GM18873 (cell line): ENCODE results near the gene CTRB1.
"Not testable (repeated sequence)": the region's sequence is repeated elsewhere in the genome, so short reads cannot be mapped to it uniquely, and the experiment has no call there.

ENCODE experiments used
- ATAC-seq: cut with Tn5 transposase; IDR thresholded peaks from one replicate; pipeline ENCODE4 v1.9.1; 2021; ENCODE audit warnings: mild to moderate bottlenecking, moderate library complexity, moderate number of reproducible peaks; ENCODE audit not compliant: unreplicated experiment, low FRiP score

CTRB1 gene

DNA sequence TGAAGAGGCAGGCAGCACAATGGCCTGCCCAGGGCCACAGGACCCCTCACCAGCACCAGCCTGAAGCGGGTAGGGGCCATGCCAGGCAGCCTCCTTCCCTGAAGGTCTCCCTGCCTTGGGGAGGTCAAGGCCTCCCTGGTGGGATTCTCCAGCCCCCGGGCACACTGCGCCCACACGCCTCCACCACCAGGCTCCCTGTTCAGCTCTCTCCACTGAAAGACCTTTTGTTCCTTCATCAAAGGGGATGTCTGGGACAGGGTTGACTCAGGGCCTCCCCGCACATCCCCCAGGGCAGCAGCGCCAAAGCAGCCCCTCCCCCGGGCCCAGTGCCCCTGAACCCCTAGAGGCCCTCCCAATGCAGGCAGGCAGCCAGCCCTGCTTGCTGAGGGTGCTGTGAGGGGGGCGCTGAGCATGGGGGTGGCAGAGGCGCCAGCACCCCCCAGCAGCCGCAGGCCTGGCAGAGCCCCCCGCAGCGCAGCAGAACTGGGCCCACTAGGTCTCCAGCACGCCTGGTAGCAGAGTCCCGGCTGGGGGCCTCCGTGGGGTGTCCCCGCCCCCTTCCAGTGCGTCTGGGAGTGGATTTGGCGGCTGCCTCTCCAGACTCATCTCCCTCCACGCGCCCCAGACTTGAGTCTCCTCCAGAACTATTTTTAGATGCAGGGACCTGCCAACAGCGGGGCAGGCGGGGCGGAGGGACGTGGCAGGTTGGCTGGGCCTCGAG lies 19.5 kb downstream of the CTRB1 start:
- ATAC-seq, result no peak

DNA sequence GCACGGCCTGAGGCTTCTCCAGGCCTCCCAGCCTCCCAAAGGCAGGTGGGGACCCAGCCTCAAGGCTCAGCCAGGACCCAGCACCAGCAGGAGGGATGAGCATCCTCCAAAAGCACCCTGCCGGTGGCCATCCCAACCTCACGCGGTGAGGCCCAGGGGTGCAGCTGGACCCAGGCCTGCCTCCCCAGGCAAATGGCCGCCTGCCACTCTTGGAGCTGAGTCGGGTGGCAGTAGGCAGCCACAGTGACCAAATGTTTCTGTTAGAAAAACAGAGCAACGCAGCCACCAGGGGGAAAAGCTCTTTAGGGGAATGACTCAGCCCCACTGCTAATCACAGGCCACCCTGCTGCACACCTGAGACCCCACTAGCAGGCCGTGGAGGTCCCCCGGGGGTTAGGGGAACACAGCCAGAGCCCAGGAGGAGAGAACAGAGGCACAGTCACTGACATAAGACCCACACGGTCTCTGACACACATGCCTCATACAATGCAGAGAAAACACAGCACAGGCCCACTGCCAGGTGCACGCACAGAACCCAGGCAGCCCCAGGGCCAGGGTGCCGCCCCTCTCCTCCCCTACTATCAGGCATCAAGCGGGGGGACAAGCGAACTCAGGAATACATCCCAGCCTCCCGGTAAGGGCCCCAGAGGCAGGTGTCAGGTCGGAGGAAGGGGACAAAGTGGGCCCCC lies 20.2 kb downstream of the CTRB1 start:
- ATAC-seq, result no peak

DNA sequence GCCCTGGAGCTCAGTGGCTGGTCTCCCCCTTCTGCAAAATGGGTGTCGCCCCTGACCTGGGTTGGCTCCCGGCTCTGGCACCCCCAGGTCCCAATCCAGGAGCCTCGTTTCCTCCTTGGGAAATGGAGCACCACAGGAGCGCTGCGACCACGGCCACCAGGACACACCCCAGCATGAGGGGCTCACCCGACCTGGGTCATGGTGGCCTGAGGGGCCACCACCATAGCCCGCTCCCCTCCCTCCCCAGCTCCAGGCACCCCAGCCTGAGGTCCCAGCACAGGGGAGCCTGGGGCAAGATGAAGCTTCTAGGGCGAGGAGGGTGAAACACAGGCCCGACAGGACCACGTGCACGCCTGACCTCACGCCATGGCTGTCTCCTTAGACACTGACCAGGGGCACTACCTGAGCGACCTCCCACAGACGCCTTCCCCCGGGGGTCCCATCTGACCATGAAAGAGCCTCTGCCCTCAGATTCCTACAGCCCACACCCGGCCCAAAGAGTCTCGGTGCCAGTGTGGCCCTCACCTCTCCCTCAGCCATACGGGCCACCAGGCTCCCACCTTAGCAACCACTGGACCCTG lies 20.8 kb downstream of the CTRB1 start:
- ATAC-seq, result no peak

DNA sequence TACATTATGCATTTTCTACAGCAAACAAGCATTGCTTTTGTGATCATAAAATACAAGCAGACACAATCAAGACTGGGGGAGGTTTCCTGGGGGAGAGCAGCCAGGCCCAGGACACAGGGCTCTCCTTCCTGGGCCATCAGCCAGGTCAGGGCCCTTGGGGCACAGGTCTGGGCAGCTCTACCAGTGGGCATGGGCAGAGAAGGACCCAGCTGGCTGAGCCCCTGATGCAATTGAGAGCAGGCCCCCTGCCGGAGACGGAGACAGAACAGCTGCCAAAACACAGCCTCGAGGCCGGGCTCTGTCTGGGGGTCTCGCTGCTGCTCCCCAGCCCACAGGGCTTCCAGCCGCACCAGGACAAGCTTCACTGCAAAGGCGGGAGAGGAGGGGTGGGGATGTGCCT lies 21.8 kb downstream of the CTRB1 start:
- ATAC-seq, result not testable (repeated sequence)

DNA sequence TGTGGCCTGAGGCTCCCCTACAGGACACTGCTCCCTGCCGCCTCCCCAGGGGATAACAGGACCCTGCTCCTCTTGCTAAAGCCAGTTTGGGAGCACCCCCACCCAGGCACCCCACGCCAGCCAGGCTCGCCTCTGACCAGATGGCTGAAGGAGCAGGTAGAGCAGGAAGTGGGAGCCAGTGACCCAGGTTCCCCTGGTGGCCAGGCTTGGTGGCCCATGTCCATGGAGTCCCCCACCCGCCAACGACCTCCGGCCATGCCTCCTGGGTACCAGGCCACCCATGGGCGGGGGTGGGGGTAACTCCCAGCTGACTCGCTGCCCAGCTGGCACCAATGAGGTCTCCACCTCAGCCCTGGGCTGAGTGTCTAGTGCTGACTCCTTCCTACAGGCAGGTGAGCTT lies 22.6 kb downstream of the CTRB1 start:
- no peak for ATAC-seq

DNA sequence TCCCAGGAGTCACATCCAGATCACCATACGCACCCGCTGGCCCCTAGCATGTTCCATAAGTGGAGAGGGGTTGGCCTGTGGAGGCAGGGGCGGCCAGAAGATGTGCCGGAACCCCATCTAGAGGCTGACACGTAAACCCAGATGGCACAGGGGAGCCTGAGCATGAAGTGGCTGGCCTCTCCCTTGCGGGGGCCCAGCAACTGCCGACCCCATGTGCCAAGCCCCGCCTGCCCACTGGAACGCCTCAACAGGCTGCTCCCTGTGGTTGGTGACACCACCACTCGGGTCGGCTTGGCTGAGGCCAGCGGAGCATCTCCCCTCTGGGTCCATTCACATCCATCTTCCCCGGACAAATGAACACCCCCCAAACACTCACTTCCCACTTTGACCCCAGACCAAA lies 23.2 kb downstream of the CTRB1 start:
- ATAC-seq, result no peak

DNA sequence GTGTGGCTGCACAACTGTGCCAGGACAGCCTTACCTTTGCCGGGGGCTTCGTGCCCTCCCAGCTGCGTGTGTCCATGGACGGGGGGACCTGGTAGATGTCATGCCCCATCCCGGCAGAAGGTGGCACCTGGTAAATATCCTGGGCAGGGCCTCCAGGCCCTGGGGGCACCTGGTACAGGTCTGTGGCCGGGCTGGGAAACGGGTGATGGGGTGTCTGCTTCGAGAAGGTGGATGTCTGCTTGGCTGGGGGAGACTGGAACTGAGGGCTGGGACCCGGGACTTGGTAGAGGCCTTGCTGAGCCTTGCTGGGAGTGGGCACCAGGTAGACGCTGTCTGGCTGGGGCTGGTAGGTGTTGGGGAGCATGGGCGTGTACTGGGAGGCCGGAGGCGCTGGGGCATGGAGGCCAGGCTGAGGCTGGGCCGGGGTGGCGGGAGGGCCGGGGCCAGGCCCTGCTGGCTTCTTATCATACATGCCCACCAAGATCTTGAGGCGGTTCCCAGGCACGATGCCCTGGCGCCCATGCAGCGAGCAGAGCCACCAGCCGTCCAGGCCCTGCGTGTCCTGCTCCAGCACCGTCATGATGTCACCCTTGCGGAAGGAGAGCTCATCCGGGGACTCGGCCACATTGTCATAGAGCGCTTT lies 23.8 kb downstream of the CTRB1 start:
- ATAC-seq, result not testable (repeated sequence)

DNA sequence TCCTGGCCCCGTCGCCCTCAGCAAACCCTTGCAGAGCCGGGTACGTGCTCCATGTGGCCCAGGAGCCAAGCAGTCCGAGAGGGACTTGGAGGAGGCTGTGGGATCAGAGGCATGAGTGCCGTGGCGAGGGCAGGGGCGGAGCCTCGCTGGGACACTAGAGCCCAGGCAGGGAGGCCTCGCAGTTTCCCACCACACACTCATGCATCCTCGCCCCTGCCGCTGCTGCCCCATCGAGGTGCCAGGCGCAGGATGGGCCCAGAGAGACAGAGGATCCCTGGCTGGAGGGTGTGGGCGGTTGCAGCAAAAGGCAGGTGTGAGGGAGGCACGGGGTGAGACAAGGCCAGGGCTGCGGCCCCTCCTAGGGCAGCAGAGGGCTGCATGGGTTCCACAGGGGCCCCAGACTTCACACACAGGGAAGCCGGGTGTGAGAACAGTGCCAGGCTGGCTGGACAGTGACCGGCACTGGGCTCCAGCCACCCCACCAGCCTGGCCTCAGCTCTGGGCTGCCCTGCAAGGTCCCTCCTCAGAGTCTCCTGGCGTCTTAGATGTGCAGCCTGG lies 25.0 kb downstream of the CTRB1 start:
- no peak for ATAC-seq

DNA sequence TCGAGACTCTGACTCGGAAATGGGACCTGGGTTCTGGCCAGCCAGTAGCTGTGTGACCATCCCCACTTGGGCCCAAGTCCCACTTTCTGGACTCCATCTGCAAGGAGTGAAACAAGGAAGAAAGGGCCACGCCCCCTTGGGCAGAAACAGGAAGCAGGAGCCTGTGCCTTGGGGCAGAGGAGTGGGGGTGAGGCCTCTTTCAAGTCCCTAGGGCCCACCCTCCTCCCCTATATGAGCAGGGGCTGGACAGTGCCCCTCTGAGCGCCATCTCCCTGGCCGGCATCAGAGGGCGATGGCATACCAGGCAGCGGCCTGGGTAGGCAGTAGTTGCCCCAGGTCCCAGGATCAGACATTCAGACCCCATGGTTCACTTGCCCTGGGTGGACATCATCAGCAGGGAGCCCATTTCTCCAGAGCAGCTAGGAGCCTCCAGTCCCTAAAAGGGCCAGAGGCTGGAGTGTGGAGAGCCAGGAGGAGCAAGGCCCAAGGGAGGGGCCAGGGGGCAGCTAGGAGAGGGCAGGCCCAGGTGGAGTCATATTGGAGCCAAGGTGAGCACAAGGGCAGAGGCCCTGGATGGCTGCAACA lies 25.5 kb downstream of the CTRB1 start:
- ATAC-seq, result no peak

DNA sequence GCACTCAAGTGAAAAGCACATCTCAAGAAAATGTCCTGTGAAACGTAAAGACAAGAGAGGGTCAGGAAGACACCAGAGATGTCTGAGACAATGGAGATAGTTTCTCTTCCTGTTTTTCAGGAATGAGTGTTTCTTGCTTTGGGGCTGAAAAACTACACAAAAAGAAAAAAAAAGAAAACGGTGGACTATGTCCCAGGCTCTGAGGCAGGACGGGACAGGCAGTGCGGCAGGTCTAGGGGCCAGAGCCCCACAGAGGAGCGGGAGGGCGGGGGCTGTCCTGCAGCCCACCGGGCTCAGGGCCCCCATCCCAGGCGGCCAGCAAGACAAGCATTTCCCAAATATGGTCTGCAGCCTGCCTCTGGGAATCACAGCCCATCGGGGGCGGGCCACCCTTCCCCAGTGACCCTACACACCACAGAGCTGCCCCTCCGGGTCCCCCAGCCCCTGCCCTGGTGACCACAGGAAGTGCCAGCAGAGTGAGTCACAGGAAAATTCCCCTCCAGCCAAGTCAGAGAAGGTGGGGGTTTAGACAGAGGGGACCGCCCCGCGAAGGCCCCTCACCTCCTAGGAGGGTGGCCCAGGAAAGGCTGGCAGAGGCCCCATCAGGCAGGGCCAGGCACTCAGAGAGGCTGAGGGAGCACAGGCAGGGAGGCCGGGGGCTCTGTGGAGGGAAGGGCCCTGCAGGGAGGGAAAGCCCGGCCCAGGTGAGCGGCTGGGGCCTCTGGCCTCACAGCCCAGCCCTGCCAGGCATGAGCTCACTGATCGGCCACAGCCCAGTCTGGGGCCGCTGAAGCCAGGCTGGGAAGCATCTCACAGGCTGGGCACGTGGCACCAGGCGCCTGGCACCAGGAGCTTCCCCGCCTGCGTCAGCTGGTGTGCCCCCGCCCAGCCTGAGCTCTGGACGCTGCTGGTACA lies 26.3 kb downstream of the CTRB1 start:
- no peak for ATAC-seq

DNA sequence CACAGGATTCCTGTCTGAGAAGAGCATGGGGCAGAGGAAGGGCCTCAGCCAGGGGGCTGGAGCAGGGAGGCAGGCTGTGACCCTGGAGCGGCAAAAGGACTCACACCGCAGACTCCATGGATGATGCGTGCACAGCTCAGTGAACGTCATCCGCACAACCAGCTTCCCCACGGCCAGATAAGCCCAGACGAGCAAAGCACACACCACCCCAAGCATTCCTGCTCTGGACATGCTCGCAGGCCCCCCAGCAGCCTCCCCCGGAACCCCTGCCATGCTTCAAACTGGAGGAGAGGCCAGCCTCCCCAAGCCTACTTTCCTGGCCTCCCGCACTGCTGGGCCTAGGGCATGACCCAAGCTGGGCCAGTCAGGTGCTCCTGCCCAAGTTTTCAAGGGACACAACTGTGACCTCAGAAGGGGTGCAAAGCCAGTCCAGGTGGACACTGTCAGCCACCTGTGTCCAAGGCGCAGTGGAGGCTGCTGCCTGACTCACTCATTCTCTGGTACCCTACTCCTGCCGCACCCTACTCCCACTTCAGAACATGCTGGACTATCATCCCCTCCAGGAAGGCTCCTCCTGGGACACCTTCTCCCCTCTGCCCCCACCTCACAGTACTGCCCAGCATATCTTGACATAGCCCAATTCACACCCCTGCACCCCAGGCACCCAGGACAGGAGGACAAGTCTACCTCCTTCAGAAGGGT lies 27.9 kb downstream of the CTRB1 start:
- ATAC-seq, result no peak

DNA sequence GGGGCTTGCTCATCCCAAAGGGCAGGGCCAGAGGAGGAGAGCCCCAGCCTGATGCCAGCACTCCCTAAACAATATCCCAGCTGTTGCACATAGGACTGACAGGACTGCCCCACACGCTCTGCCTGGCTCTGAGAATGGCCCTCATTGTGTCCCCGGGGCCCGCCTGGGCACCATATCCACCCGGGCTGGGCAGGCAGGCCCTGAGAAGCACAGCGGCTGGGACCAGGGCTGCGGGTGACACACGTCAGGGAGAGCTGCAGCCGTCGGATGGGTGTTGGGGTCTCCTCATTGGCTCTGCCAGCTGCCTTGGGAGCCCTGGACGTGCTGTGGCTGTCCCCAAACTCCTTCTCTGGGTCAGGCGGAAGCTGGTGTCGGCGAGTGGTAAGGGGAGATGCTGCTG lies 28.5 kb downstream of the CTRB1 start:
- no peak for ATAC-seq

DNA sequence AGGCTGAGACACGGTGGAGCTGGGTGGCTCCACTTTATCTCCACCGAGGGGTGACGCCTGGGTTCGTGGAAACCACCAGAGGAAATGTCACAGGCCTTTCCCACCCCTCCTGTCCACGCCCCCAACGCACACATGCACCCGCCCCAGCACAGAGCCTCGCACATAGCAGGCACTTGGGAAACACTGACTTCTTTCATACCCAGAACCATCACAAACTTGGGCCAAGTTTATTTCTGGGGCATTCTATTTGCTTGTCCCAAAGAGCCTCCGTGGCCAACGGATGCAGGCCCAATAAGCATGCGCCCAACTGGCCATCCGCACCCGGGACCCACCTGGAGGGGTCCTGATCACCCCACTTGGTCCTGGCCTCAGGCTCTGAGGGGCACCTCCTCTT lies 29.4 kb downstream of the CTRB1 start:
- no peak for ATAC-seq

DNA sequence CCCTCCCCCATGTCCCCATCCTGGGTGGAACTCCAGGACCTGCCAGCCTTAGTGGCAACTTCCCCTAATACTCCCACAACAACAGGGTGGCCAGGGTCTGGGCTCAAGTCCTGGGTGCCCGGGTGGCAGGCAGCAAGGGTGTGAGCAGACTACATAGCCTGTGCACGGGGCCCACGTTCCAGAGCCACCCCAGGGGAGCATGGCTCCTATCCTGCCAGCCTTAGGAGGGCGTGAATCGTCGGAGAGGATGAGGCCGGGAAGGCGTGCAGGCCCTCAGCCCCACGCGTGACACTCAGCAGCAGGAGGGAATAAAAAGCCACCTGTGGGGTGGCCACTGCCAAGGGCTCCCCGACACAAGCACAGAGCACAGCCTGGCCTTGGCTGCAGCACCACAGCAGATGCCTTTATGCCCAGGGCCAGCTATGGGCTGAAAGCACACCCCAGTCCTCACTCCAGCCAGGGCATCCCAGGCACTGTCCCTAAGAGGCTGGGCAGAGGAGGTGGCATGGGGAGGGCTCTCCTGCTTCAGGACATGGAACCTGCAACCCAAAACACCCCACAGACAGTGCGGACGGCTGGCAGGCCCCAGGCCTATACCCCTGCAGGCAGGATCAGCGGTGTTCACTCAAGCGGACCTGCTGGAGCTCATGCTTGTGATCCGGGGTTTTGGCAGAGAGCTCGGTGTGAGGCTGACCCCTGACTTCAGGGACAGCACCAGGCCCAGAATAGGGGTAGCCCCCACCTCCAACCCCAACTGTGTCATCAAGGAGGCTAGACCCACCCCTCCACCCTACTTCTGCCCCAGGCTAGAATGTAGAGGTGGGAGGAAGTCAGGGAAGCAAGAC lies 30.0 kb downstream of the CTRB1 start:
- ATAC-seq, result no peak

DNA sequence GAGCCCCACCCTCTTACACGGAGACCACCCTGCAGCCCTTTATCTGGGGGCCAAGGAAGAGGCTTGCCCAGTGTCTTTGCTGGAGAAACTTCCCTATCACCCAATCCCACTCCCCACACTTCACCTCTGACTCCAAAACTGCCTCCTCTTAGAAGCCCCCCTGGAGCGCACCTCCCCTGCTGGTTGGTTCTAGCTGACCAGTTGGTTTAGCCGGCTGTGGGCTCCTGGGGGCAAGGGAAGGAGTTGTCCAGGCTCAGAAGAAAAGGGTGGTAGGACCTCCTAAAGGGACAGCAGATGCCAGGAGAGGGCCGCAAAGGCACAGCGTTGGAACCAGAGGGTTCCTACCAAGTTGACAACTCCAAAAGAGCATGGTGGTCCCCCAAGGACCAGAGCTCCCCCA lies 30.7 kb downstream of the CTRB1 start:
- no peak for ATAC-seq

DNA sequence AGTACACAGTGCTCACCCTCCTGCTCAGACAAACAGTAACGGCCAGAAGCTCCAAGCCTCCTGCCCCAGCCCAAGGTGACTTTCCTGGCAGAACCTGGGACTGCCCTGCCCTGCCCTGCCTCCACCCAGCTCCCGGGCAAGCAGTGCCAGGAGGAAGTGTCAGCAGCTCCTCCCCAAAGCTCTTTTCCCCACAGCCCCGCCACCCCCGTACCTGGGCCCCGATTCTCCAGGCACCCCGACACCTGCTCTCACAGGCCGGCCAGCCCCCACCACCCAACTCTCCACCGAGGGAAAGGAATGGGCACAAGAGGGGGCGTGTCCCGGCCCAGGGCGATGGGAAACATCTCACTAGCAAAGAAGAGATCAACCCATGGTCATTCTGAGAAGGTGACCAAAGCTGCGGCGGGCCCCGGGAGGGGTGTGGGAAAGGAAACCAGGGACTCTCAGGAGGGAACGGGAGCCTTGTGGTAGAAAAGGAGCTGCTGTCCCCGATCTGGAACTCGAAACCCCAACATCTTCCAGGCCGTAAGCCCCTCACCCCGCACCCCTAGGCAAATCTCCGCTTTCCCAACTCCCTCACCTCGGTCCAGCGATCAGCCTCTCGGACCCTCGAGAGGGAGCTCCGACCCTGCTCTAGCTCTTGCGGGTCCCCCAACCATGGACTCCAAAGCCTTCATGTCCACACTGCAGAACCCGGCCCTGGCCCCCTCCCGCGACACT lies 31.5 kb downstream of the CTRB1 start:
- ATAC-seq, result no peak

DNA sequence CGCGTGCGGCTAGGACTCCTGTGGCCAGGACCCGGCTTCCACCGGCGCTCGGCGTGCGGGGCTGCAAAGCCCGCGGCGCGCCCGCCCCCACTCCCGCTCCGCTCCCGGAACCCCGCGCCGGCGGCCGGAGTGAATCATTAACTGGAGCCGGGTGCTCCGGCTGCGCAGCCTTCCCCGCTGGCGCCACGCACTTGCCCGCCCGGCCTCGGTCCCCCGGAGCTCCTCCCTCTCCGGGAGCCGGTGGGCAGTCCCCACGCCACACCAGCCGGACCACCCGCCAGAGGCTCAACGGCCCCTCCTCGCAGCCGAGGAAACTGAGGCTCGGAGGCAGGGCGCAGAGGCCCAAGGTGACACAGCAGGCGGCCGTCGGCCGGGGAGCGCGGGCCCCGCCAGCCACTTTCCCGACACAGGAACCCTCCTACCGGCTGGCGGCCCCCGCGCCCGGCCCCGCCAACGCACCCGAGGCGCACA lies 32.1 kb downstream of the CTRB1 start:
- ATAC-seq, result no peak
